Keratinocyte (primary cell): ENCODE measurements around the gene IPPK. TPM values are rescaled to one million over a fixed set of nuclear protein-coding genes. Genes with fewer than 3 reads are reported as not detected.
"Not testable (repeated sequence)": the region's sequence is repeated elsewhere in the genome, so short reads cannot be mapped to it uniquely, and the experiment has no call there.

Experiments
- DNase-seq: peaks from one replicate; pipeline ENCODE4 v3.0.0-alpha.2; 2011; ENCODE audit warnings: low read depth, missing footprints, low spot score
- FAIRE-seq: peaks from 2 replicates; lab custom pipeline; 2011; peaks lifted over from hg19 to GRCh38; lab: Jason Lieb, UNC
- H2AFZ ChIP-seq: 2 replicates; pipeline ENCODE4 v1.6.0; 2012; ENCODE audit warnings: low read length, control low read depth, inconsistent platforms; ENCODE audit not compliant: control insufficient read depth
- H3K27ac ChIP-seq: 2 replicates; pipeline ENCODE4 v1.5.1; 2011; ENCODE audit warnings: low read length; ENCODE audit not compliant: control insufficient read depth, insufficient read depth
- H3K27me3 ChIP-seq: 3 replicates; pipeline ENCODE4 v1.6.0; 2011; ENCODE audit warnings: low read length; ENCODE audit not compliant: control insufficient read depth, insufficient read depth; ENCODE audit errors: extremely low read depth
- H3K36me3 ChIP-seq, 2 experiments: 2 replicates in 1 of 2; 3 replicates in 1 of 2; pipeline ENCODE4 v1.5.1; 2011; ENCODE audit warnings: low read length in 2 of 2, mild to moderate bottlenecking in 1 of 2; ENCODE audit not compliant: control insufficient read depth in 2 of 2, insufficient read depth in 2 of 2; ENCODE audit errors: extremely low read depth in 1 of 2
- H3K4me1 ChIP-seq: 3 replicates; pipeline ENCODE4 v1.5.1; 2011; ENCODE audit warnings: low read length; ENCODE audit not compliant: control insufficient read depth, insufficient read depth; ENCODE audit errors: extremely low read depth
- H3K4me2 ChIP-seq: 3 replicates; pipeline ENCODE4 v1.6.0; 2011; ENCODE audit warnings: low read depth, low read length; ENCODE audit not compliant: control insufficient read depth, insufficient read depth; ENCODE audit errors: extremely low read depth
- H3K4me3 ChIP-seq, 3 experiments: fragments of 200-600 bp in 1 of 3; sonication (generic) in 1 of 3; 2 replicates in 2 of 3; 3 replicates in 1 of 3; pipeline ENCODE4 v1.5.1; 2011 to 2016; ENCODE audit warnings: low read length in 3 of 3, mild to moderate bottlenecking in 3 of 3, control low read depth in 2 of 3, inconsistent platforms in 1 of 3, low read depth in 1 of 3, mixed read lengths in 1 of 3, mixed run types in 1 of 3, moderate library complexity in 1 of 3; ENCODE audit not compliant: control insufficient read depth in 2 of 3, insufficient read depth in 2 of 3; ENCODE audit errors: extremely low read depth in 1 of 3
- H3K79me2 ChIP-seq: 2 replicates; pipeline ENCODE4 v1.6.0; 2012; ENCODE audit warnings: low read length; ENCODE audit not compliant: control insufficient read depth, insufficient read depth
- H3K9ac ChIP-seq: 3 replicates; pipeline ENCODE4 v1.6.0; 2011; ENCODE audit warnings: low read length; ENCODE audit not compliant: control insufficient read depth, insufficient read depth; ENCODE audit errors: extremely low read depth
- H3K9me1 ChIP-seq: 3 replicates; pipeline ENCODE4 v1.6.0; 2011; ENCODE audit warnings: low read length; ENCODE audit not compliant: control insufficient read depth, insufficient read depth; ENCODE audit errors: extremely low read depth
- H3K9me3 ChIP-seq: 2 replicates; pipeline ENCODE4 v1.5.1; 2012; ENCODE audit warnings: low read depth, low read length; ENCODE audit not compliant: control insufficient read depth
- H4K20me1 ChIP-seq: 3 replicates; pipeline ENCODE4 v1.6.0; 2011; ENCODE audit warnings: low read length; ENCODE audit not compliant: control insufficient read depth, insufficient read depth; ENCODE audit errors: extremely low read depth
- CTCF ChIP-seq, 3 experiments: IDR thresholded peaks in 1 of 3; conservative IDR thresholded peaks in 1 of 3; optimal IDR thresholded peaks in 1 of 3; 2 replicates in 2 of 3; 3 replicates in 1 of 3; pipeline versions ENCODE3 to v1.5.1; 2011; ENCODE audit warnings: low read length in 3 of 3, mild to moderate bottlenecking in 3 of 3, moderate library complexity in 2 of 3, control low read depth in 1 of 3, inconsistent platforms in 1 of 3; ENCODE audit not compliant: insufficient read depth in 2 of 3; ENCODE audit errors: extremely low read depth in 1 of 3
- EZH2 ChIP-seq: IDR thresholded peaks from one replicate; pipeline ENCODE4 v1.6.1; 2012; ENCODE audit warnings: inconsistent platforms, mild to moderate bottlenecking, low read length, moderate library complexity
- dilution Hi-C: fragments of 300-500 bp; cut with MboI; formaldehyde crosslinking; loops from one replicate; pipeline ENCODE4 v1.7.0; 2020; ENCODE audit warnings: low sequenced_read_pairs; ENCODE audit not compliant: extremely low pct_ligation_motif_present
- polyA plus RNA-seq, 5 experiments: library from polyadenylated mRNA; depleted of rRNA in 3 of 5; stranded (reverse) in 3 of 5; stranded (forward) in 1 of 5; unstranded in 1 of 5; fragments of >200 nt; gene quantifications; 1 replicate in 1 of 5; 2 replicates in 3 of 5; 3 replicates in 1 of 5; pipeline versions ENCODE4 v1.2.1 to v1.2.3, GENCODE V29; 2011 to 2012; ENCODE audit warnings: missing spikeins in 2 of 5, low read depth in 1 of 5, low replicate concordance in 1 of 5

Gene IPPK
- polyA plus RNA-seq, 1 donor (not counting 4 experiments of a cell fraction or from before 2014, with no cell fraction given) = 32.4 TPM

- Histone ChIP-seq H3K27ac (no peak overlapping the region), H3K9ac (no peak overlapping the region), H3K79me2 (no peaks in the 10 kb centered on the region), H3K4me1 (no peaks in the 10 kb centered on the region), H3K9me1 (no peaks in the 10 kb centered on the region), H3K9me3 (no peaks in the 10 kb centered on the region), H3K4me2 (no peak overlapping the region), H3K4me3 (no peak overlapping the region), H2AFZ (no peak overlapping the region), H4K20me1 (no peaks in the 10 kb centered on the region), H3K27me3 (no peaks in the 10 kb centered on the region), H3K36me3 (no peaks in the 10 kb centered on the region)
- FAIRE-seq = no peak
- TF ChIP-seq EZH2 (no peak), CTCF (optimal IDR thresholded peaks at IDR 0.05 in 1 of 3, IDR thresholded peaks at IDR 0.05 in 1 of 3, conservative IDR thresholded peaks at IDR 0.05 in 1 of 3; ENCODE audit: extremely low read depth in 1 of 3, insufficient read depth in 2 of 3, low read length in 3 of 3) (no peak)
- dilution Hi-C loops = no loop called here
- DNase-seq = no peak
Measured at GRCh38 chr9:92576175-92576574, 93.8 kb downstream of the IPPK start.

GRCh38 chr9:92573612-92574011, 96.3 kb downstream of the IPPK start:
- H3K4me2 ChIP-seq, H3K79me2 ChIP-seq, DNase-seq, dilution Hi-C loops, H3K9me3 ChIP-seq, H3K27me3 ChIP-seq, H2AFZ ChIP-seq, H4K20me1 ChIP-seq, H3K9ac ChIP-seq, H3K4me3 ChIP-seq, H3K4me1 ChIP-seq, H3K36me3 ChIP-seq, H3K9me1 ChIP-seq, FAIRE-seq, H3K27ac ChIP-seq: not testable (repeated sequence)

GRCh38 chr9:92571871-92572270, 98.1 kb downstream of the IPPK start:
- DNase-seq, H3K4me3 ChIP-seq, H3K27me3 ChIP-seq, H3K27ac ChIP-seq, H3K4me1 ChIP-seq, H3K9ac ChIP-seq, H3K9me3 ChIP-seq, H3K9me1 ChIP-seq, H3K79me2 ChIP-seq, dilution Hi-C loops, FAIRE-seq, H3K36me3 ChIP-seq, H4K20me1 ChIP-seq, H2AFZ ChIP-seq, H3K4me2 ChIP-seq: not testable (repeated sequence)
